SU-DHL-6 (cell line): ENCODE measurements around the gene SPATA16.

Source experiments
- H2AFZ ChIP-seq: fragments of 200-600 bp; sonication (generic); 2 replicates; pipeline ENCODE4 v1.6.1; 2014; ENCODE audit warnings: low read depth, mild to moderate bottlenecking, moderate library complexity, mixed read lengths, antibody characterized with exemption, low read length; ENCODE audit not compliant: severe bottlenecking
- H3F3A ChIP-seq: fragments of 200-600 bp; shearing (Covaris generic); 2 replicates; pipeline ENCODE4 v1.6.0; 2016; ENCODE audit warnings: antibody characterized with exemption, mild to moderate bottlenecking; ENCODE audit not compliant: insufficient read depth
- H3K27ac ChIP-seq: fragments of 200-600 bp; sonication (generic); 2 replicates; pipeline ENCODE4 v1.5.1; 2016; ENCODE audit warnings: low read depth, mild to moderate bottlenecking, low read length, moderate library complexity, mixed read lengths
- H3K27me3 ChIP-seq: fragments of 200-600 bp; sonication (generic), shearing (Covaris generic); 2 replicates; pipeline ENCODE4 v1.6.0; 2014; ENCODE audit warnings: mild to moderate bottlenecking, low read length
- H3K36me3 ChIP-seq: fragments of 200-600 bp; sonication (generic); 2 replicates; pipeline ENCODE4 v1.6.1; 2014; ENCODE audit warnings: mild to moderate bottlenecking, low read length, mixed read lengths
- H3K4me2 ChIP-seq: fragments of 300-600, 200-600 bp; shearing (Covaris generic), sonication (generic); 2 replicates; pipeline ENCODE4 v1.6.0; 2014; ENCODE audit warnings: low read length, low read depth, mild to moderate bottlenecking; ENCODE audit not compliant: poor library complexity, severe bottlenecking
- H3K4me3 ChIP-seq: fragments of 200-600 bp; sonication (generic); 2 replicates; pipeline ENCODE4 v1.5.1; 2014; ENCODE audit warnings: antibody characterized with exemption, low read length, mild to moderate bottlenecking, mixed read lengths; ENCODE audit not compliant: insufficient read depth, poor library complexity, severe bottlenecking
- H3K79me2 ChIP-seq: fragments of 200-600 bp; sonication (generic); 2 replicates; pipeline ENCODE4 v1.6.1; 2014; ENCODE audit warnings: mild to moderate bottlenecking, low read length, moderate library complexity; ENCODE audit not compliant: insufficient read depth
- H3K9ac ChIP-seq: fragments of 200-600 bp; sonication (generic); 2 replicates; pipeline ENCODE4 v1.7.0; 2014; ENCODE audit warnings: mild to moderate bottlenecking, low read length
- H3K9me2 ChIP-seq: fragments of 200-600 bp; sonication (generic); replicated peaks from 2 replicates; pipeline ENCODE4 v1.6.1; 2014; ENCODE audit warnings: low read length; ENCODE audit not compliant: insufficient read depth
- H3K9me3 ChIP-seq: fragments of 200-600 bp; sonication (generic); 2 replicates; pipeline ENCODE4 v1.6.1; 2014; ENCODE audit warnings: low read length, mixed read lengths; ENCODE audit not compliant: insufficient read depth
- H4K20me1 ChIP-seq: fragments of 200-600 bp; sonication (generic); 2 replicates; pipeline ENCODE4 v1.6.1; 2014; ENCODE audit warnings: low read depth, mild to moderate bottlenecking, antibody characterized with exemption, low read length, moderate library complexity, mixed read lengths
- CTCF ChIP-seq: fragments of 200-600 bp; sonication (generic); IDR thresholded peaks from one replicate; pipeline ENCODE4 v1.5.1; 2017; ENCODE audit warnings: antibody characterized with exemption, mild to moderate bottlenecking, low read length, moderate library complexity; ENCODE audit not compliant: insufficient read depth, poor library complexity, severe bottlenecking
- EZH2phosphoT487 ChIP-seq: fragments of 200-600 bp; sonication (generic), shearing (Covaris generic); conservative IDR thresholded peaks from 2 replicates; pipeline ENCODE4 v1.6.1; 2018; ENCODE audit warnings: mild to moderate bottlenecking, antibody characterized with exemption, low read length, moderate library complexity, mixed read lengths

The SPATA16 gene

GRCh38 chr3:172984914-172985313, 156.1 kb downstream of the SPATA16 start:
- no peak overlapping the region for H2AFZ ChIP-seq
- no peak overlapping the region for H3K4me3 ChIP-seq
- no peaks in the 10 kb centered on the region for H3K9me2 ChIP-seq
- no peak for TF ChIP-seq EZH2phosphoT487
- no peak for TF ChIP-seq CTCF
- no peaks in the 10 kb centered on the region for H3F3A ChIP-seq
- no peak overlapping the region for H3K9ac ChIP-seq
- no peaks in the 10 kb centered on the region; the same call in 1 of the 2 replicates for H4K20me1 ChIP-seq
- no peaks in the 10 kb centered on the region for H3K36me3 ChIP-seq
- H3K79me2 ChIP-seq = no peaks in the 10 kb centered on the region
- H3K4me2 ChIP-seq = no peak overlapping the region
- no peaks in the 10 kb centered on the region for H3K9me3 ChIP-seq
- H3K27me3 ChIP-seq = no peaks in the 10 kb centered on the region
- no peak overlapping the region for H3K27ac ChIP-seq

GRCh38 chr3:172982736-172983364, 158.2 kb downstream of the SPATA16 start:
- H3K9ac ChIP-seq = no peak overlapping the region

GRCh38 chr3:172981407-172981983, 159.5 kb downstream of the SPATA16 start:
- Histone ChIP-seq H3F3A (no peaks in the 10 kb centered on the region), H3K4me3 (no peak overlapping the region), H3K79me2 (no peaks in the 10 kb centered on the region), H3K27me3 (no peaks in the 10 kb centered on the region), H4K20me1 (no peaks in the 10 kb centered on the region; the same call in 1 of the 2 replicates), H3K36me3 (no peaks in the 10 kb centered on the region), H3K9ac (no peak overlapping the region), H2AFZ (no peak overlapping the region), H3K9me2 (no peaks in the 10 kb centered on the region), H3K27ac (no peak overlapping the region), H3K9me3 (no peaks in the 10 kb centered on the region), H3K4me2 (no peak overlapping the region)
- TF ChIP-seq CTCF = no peak

More at GRCh38 chr3:172982736-172983364, 158.2 kb downstream of the SPATA16 start:
- TF ChIP-seq CTCF (no peak), EZH2phosphoT487 (no peak)
- Histone ChIP-seq H3K27me3 (no peaks in the 10 kb centered on the region), H3K4me2 (no peak overlapping the region), H3K9me3 (no peaks in the 10 kb centered on the region), H3K79me2 (no peaks in the 10 kb centered on the region), H3K36me3 (no peaks in the 10 kb centered on the region), H3K9me2 (no peaks in the 10 kb centered on the region), H3K27ac (no peak overlapping the region), H4K20me1 (no peaks in the 10 kb centered on the region; the same call in 1 of the 2 replicates), H3F3A (no peaks in the 10 kb centered on the region), H2AFZ (no peak overlapping the region), H3K4me3 (no peak overlapping the region)
